Ramos (cell line): ENCODE data around the gene COL5A1.
"Not testable (repeated sequence)": the region's sequence is repeated elsewhere in the genome, so short reads cannot be mapped to it uniquely, and the experiment has no call there.

Experiments
- in situ Hi-C: fragments of 300-500 bp; cut with MboI; formaldehyde crosslinking; loops from one replicate; pipeline ENCODE4 v1.14.3; 2022; ENCODE audit warnings: low sequenced_read_pairs; ENCODE audit not compliant: unreplicated experiment

Gene COL5A1

DNA sequence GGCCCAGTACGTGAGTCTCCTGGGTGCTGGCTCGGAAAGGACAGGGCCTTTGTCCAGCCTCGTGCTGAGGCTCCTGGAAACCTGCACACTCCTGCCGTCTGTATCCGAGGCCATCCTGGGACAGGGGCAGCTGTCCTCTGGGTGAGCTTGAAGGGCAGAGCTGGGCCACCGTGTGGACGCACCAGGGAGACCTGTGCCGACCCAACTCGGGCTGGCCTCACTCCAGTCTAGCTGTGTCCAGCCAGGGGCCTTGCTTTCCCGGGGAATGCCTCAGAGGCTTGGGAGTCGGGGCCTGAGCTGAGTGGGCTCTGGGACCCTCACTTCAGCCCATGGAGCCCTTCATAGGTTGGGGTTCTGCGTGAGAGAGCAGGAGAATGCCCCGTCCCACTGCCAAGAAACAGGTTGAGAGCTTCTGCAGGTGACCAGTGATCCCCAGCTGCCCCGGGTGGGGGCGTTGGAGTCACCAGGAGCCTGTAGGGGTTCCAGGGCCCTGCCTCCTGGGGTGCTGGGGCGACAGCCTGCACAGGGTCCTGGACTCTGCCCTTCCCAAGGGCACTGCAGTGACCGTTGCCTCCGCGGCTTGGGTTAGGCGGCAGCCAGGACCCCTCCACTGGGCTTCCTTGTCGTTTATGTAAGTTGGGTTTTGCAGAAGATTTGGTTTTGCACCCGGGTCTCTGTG lies 60.1 kb downstream of the COL5A1 start:
- in situ Hi-C loops: no loop called here

DNA sequence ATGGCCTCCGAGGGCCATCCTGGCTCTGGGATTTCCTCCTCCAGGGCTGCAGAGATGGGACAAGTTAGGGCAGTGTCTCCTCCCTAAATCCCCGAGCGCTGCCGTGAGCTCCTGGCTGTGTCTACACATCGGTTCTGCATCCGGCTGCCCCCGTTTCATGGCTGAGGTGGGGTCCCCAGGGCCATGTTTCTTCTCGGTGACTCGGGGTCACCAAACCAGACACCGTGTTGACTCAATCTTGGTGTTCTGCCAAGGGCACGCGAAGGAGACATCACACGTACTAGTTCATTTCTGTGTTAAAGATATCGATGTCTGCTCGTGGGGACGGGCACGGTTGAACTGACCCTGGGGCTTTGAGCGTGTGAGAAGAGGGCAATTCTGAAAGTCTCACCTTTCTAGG lies 60.7 kb downstream of the COL5A1 start:
- in situ Hi-C loops: no loop called here

DNA sequence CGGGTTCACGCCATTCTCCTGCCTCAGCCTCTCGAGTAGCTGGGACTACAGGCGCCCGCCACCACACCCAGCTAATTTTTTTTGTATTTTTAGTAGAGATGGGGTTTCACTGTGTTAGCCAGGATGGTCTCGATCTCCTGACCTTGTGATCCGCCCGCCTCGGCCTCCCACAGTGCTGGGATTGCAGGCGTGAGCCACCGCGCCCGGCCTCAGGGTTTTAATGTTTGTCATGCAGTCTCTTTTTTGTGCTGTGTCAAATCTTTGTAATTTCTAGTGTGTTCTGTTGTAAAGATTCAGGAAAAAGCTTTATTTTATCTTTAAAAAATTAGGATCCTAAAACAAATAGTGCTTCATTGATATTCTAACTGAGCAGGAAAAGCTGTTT lies 62.1 kb downstream of the COL5A1 start:
- in situ Hi-C loops: not testable (repeated sequence)

DNA sequence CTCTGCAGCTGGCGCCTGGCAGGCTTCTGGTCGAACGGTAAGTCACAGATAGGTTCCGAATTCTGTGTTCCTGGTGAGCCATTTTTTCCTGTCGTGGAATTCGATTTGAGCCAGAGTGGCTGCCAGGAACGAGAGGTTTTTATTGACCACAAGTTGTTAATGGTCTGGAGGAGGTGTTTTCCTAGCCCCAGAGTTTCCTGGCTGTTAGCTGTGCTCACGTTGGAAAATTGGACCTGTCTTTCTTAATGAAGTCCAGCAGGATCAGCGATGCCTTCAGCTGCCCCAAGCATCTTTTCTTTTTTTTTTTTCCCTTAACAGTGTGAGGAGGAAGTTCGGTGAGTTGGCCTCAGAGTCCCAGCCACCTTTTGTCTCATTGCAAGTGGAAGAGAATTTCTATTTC lies 62.9 kb downstream of the COL5A1 start:
- in situ Hi-C loops: no loop called here

DNA sequence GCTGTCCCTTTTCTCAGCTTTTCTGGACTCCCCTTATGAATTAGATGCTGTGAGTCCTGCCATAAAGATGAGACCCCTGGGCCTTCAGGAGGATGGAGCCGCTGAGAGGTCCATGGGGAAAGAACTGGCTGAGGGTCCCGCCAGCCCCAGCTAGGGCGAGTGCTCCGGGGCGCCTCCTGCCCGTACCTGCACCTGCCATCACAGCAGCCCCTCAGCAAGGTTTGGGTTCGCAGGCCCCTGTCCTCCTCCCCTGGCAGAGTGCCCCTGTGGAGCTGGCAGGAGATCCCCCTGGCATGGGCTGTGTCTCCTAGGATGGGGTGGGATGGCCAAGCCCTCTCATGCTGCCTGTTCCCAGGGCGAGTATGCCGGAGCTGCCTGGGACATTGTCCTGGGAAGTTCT lies 64.2 kb downstream of the COL5A1 start:
- in situ Hi-C loops: no loop called here

DNA sequence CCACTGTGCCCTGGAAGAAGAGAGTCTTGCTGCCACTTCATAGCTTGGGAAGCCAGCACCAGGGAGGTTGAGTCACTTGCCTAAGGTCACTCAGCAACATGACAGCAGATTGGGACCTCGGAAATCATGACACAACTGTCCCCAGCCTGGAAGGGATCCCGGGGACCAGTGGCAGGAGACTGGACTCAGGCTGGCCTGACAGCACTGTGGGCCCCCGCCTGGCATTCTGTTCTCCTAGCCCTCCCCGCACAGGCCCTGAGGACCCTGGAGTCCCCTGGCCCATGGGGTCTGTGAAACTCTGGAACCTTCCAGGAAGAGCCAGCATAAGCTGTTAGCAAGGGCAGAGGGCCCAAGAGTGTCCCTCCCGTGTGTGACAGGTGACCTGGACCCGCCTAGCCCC lies 64.9 kb downstream of the COL5A1 start:
- in situ Hi-C loops: no loop called here

DNA sequence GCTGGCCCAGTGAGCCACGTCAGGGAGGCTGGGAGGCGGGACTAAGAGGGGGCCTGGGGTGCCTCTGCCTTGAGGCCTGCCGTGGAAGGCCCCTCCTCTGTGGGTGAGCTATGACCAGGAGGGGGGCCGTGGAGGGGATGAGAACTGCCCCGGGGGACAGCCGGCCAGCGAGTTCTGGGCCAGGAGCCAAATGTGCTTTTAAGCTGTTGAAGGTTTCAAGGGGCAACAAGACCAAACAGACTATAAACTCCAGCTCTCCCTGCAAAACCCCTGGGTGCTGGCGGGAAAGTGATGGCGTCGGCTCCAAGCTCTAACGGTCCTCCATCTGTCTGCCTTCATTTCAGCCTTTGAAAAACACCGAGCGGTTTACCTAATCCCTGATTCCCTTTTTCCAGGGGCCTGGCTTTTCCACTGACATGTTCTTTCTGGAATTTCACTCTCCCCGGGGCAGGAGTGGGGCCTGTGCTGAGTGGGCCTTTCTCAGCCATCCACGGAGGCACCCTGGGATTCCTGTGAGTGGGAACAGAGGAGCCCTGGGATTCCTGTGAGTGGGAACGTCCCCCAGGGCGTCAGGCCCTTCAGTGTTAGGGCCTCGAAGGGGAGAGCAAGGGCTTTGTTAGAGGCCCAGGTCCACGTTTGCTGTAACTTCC lies 65.6 kb downstream of the COL5A1 start:
- in situ Hi-C loops: no loop called here

DNA sequence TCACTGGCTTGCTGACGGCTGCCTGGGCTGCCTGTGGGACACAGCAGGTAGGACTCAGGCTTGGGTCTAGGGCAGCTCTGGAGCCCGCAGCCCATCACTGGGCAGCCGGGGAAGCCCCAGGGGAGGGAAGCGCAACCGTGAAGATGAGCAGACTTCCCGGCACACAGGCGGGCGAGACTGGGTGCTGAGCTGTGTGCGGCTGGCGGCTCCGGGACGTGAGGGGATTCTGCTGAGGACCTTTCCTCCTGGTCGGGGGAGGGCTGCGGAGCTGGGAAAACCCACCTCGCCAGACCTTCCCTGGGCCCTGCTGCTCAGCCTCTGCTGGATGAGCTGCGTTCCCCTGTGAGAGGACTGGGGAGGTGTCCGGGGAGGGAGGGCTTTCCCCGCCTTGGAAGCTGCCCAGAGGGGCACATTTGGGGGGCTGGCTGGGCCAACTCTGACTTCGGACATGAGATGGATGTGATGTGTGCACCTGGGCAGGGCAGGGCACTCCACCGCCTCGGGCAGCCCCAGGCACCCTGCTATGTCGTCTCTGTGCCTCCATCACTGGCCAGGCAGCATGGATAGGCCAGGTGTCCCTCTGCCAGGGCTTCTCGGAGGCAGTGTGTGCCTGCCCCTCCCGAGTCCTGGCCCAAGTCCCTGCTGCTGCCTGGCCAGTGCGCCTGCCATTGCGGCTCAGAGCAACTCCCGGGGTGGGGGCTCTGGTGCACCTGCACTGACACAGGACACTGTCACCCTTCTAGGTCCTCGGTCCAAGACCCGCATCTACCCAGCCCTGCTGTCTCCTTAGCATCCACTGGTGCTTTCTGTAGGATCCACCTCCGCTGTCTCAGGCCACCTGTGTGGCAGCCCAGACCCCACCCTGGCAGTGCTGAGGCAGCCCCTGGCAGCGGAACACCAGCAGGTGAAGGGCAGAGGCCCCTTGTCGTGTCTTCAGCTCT lies 66.4 kb downstream of the COL5A1 start:
- in situ Hi-C loops: no loop called here

DNA sequence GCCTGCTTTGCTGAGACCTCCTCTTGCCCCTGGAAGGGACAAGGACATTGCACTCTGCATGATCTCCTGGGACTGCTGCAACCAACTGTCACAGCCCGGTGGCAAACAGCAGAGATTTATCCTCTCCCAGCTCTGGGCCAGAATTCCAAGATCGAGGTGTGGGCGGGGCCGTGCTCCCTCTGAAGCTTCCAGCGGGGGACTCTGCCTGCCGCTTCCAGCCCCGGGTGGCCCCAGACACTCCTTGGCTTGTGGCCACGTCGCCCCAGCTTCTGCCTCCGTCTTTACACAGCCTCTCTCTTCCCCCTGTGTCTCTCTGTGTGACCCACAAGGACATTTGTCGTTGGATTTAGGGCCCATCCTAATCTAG lies 67.1 kb downstream of the COL5A1 start:
- in situ Hi-C loops: no loop called here

DNA sequence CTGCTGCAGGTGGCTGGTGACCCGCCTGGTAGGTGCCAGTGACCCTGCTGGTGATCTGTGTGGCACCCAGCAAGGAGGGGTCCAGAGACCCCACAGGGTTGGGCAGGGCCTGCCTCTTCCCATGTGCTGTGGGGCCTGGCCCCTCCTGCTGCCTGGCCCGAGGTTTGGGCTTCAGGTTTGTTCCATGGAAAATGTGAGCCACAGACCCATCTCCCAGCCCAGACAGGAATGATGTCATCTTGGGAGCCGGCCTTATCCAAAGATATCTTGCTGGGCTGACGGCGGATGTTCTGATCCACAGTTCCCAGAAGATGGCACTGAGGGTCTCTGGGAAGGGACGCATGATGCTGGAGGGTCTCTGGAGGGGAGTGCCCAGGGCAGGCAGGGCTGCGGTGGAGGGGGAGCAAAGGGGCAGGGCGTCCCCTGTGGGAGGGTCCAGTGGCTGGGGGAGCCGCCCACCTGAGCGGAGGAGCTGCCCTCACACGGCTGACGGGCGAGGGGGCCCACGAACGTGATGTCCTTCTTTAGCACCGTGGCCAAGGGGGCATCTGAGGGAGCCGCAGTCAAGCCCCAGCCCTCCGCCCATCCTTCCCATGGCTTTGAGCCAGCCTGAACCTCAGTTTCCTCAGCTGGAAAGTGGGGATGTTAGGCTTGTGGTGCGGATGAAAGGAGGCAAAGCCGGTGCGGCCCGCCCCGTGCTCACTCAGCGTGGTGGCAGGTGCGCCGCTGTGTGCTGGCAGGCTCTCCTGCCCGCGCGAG lies 68.1 kb downstream of the COL5A1 start:
- in situ Hi-C loops: no loop called here

DNA sequence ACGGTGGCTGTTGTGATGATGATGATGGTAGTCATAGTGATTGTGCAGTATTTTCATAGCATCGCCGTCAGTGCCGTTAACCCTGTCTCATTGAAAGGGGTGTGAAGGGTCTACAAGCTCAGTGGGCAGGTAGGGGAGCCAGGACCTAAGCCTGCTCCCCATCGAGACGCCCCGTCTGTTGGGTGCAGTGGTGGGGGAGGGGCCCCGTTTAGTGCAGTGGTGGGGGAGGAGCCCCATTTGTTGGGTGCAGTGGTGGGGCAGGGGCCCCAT lies 68.6 kb downstream of the COL5A1 start:
- in situ Hi-C loops: no loop called here

DNA sequence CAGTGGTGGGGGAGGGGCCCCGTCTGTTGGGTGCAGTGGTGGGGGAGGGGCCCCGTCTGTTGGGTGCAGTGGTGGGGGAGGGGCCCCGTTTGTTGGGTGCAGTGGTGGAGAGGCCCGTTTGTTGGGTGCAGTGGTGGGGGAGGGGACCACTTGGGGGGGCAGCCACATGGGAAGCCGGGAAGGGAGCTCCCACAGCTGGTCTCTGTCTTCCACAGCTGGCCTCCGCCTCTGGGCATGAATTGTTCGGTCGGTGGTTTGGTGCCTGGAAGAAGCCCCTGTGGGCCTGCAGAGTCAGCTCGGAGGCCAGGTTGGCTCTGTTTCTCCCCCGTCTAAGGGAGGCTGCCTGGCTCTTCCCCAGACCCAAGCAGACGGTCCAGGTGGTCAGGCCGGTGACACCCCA lies 69.3 kb downstream of the COL5A1 start:
- in situ Hi-C loops: no loop called here

DNA sequence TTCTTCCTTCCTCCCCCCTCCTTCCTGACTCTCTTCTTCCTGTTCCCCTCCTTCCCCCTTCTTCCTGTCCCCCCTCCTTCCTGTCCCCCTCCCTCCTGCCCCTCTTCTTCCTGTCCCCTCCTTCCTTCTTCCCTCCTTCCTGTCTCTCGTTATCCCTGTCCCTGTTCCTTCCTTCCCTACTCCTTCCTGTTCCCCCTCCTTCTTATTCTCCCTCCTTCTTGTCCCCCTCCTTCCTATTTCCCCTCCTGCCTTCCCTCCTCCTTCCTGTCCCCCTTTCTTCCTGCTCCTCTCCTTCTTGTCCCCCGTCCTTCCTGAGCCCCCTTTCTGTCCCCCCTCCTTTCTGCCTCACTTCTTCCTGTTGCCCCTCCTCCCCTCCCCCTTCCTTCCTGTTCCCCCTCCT lies 70.6 kb downstream of the COL5A1 start:
- in situ Hi-C loops: no loop called here

DNA sequence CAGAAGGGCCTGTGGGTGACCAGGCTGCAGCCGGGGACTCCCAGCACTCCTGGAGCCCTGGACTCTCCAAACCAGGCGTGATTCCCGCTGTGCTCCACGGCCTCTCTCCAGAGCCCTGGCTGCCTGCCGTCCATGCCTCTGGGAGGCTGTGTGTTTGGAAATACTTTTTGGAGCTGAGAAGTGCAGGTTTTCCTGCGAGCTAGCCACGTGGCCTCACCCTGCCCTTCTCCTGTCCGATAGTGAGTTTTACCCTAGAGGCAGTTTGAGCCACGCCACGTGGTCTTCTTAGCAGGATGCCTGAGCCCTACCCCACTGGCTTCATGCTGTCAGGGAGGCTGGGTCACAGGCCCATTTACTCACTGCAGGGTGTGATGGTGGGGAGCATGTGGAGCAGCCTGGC lies 71.3 kb downstream of the COL5A1 start:
- in situ Hi-C loops: no loop called here

DNA sequence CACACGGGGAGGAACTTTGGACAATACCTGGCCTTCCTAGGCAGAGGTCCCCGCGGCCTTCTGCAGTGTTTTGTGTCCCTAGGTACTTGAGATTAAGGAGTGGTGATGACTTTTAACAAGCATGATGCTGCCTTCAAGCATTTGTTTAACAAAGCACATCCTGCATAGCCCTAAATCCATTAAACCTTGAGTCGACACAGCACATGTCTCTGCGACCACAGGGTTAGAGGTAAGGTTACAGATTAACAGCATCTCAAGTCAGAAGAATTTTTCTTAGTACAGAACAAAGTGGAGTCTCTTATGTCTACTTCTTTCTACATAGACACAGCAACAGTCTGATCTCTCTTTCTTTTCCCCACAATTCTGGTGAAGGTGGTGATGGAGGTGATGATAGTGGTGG lies 73.9 kb downstream of the COL5A1 start:
- in situ Hi-C loops: not testable (repeated sequence)

DNA sequence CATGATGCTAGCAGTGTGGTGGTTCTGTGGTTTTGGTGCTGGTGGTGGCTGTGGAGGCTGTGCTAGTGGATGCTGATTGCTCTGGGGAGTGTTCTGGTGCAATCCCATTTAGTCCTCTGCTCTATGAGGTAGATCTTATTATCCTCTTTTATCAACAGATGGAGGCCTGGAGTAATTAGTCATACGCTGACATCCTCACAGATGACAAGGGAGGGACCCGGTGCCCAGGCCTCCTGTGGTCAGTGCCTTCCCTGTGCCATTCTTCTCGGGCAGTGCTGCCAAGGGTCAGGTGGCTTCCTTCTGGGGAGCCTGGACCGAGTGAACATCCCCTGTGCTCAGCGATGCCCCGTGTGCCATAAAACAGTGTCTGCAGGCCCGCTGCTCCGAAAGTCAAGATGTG lies 74.5 kb downstream of the COL5A1 start:
- in situ Hi-C loops: no loop called here

DNA sequence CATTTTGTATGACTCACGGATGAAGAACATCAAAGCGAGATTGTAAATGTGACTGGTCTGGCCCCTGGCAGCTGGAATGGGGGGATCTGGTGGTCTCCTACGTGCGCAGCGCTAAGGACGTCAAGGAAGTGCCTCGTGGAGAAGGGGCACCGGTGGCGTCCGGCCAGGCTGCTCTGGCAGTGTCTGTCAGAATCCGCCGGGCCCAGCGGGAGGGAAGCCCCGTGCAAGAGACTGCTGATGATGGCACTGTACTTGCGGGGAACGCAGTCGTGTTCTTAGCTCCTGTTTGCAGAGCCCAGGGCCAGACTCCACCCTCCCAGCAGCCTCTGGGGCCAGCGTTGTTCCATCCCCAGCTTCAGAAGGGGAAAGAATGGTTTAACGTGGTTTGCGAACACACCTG lies 75.5 kb downstream of the COL5A1 start:
- in situ Hi-C loops: no loop called here

DNA sequence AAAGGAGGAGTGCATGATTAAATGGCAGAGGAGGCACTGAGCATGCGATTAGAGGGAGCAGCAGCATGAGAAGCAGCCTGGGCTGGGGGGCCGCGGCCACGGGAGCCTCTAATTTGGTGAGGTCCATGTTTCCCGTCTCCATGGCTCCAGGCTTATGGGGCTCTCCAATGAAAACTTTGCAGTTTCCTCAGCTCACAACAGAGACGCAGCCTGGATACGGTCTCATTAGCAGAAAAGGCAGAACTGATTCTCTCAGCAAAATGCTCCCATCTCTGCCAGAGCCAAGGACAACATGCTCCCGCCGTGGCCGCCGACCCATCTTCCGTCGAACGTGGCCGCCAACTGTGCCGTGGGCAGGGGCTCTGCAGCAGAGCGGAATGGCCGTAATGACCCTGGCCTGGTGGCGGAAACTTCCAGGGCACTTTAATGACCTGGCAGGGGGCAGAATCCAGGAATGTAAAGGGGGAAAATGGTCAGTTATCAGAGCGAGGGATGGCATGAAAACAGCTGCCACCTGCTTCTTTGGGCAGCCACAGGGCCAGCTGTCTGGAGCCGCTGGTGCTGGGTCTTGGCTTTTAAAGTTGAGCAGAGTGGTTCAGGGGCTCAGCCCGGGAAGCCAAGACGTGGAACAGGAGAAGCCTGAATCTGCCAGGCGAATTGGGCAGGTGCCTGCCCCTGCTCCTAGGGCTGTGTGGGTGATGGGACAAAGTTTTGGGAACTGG lies 76.5 kb downstream of the COL5A1 start:
- in situ Hi-C loops: no loop called here

DNA sequence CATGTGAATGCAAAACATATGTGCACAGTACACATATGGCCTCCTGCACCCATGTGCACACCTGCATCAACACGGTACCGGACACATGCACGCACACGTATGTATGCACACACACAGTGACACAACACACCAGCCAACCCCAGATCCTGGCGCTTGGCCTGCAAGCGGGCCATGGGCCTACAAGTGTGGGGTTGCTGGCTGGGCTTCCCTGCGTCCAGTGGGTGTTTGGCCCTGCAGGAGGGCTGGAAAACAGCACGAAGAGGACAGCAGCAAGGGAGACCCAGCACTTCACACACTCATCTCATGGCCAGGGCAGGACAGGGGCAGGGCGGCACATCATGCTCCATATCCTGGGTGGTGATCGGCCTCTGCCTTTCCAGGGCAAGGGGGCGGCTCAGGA lies 77.7 kb downstream of the COL5A1 start:
- in situ Hi-C loops: no loop called here

DNA sequence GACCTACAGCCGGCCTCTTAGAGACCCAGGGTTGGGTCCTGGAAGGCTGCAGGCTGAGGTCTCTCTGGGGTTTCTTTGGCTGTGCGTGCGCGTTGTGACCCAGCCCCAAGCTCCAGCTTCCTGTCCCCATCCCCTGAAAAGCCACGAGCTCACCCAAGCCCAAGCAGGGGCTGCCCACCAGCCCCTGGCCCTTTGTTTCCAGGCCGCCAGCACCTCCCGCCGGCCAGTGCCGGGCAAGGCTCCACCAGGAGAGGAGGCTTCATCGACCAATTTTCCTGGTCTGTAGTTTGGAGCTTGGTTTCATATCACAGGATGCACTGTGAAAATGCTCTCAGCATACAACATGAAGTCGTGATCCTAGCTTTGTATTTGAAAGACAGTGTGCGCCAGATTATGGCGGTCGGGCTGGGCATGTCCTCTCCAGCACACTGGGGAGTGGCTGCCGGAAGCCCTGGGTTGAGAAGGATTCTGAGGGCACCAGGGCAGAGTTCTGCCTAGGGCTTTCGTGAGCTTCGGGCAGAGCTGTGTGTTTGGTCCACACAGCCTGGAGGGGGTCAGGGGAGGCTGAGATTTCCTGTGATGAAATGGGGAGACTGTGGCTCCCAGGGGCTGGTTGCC lies 78.6 kb downstream of the COL5A1 start:
- in situ Hi-C loops: no loop called here
